ENCODE data around the gene WDHD1.

The WDHD1 gene

GRCh38 chr14:55057919-55058318 is 31.0 kb upstream of the WDHD1 start:
- no peak for TF ChIP-seq ZC3H10 (CRISPR knock-in tag; IDR thresholded peaks at IDR 0.05)
- no peak for TF ChIP-seq PATZ1 (CRISPR knock-in tag; IDR thresholded peaks at IDR 0.05; ENCODE audit: borderline replicate concordance)
- no peak for TF ChIP-seq ZNF70 (CRISPR knock-in tag; IDR thresholded peaks at IDR 0.05)
- no peak for TF ChIP-seq GLIS3 (CRISPR knock-in tag; IDR thresholded peaks at IDR 0.05)
- no peak for TF ChIP-seq CSRNP3 (CRISPR knock-in tag; IDR thresholded peaks at IDR 0.05)
- no peak for TF ChIP-seq ZNF8 (CRISPR knock-in tag; IDR thresholded peaks at IDR 0.05)
- TF ChIP-seq, protein P1, sequence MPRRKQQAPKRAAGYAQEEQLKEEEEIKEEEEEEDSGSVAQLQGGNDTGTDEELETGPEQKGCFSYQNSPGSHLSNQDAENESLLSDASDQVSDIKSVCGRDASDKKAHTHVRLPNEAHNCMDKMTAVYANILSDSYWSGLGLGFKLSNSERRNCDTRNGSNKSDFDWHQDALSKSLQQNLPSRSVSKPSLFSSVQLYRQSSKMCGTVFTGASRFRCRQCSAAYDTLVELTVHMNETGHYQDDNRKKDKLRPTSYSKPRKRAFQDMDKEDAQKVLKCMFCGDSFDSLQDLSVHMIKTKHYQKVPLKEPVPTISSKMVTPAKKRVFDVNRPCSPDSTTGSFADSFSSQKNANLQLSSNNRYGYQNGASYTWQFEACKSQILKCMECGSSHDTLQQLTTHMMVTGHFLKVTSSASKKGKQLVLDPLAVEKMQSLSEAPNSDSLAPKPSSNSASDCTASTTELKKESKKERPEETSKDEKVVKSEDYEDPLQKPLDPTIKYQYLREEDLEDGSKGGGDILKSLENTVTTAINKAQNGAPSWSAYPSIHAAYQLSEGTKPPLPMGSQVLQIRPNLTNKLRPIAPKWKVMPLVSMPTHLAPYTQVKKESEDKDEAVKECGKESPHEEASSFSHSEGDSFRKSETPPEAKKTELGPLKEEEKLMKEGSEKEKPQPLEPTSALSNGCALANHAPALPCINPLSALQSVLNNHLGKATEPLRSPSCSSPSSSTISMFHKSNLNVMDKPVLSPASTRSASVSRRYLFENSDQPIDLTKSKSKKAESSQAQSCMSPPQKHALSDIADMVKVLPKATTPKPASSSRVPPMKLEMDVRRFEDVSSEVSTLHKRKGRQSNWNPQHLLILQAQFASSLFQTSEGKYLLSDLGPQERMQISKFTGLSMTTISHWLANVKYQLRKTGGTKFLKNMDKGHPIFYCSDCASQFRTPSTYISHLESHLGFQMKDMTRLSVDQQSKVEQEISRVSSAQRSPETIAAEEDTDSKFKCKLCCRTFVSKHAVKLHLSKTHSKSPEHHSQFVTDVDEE (CRISPR knock-in tag; IDR thresholded peaks at IDR 0.05): no peak
- no peak for TF ChIP-seq TCF4 (CRISPR knock-in tag; IDR thresholded peaks at IDR 0.05; ENCODE audit: borderline replicate concordance)
- no peak for TF ChIP-seq OSR1 (CRISPR knock-in tag; IDR thresholded peaks at IDR 0.05)
- TF ChIP-seq ARNTL (CRISPR knock-in tag; IDR thresholded peaks at IDR 0.05; ENCODE audit: borderline replicate concordance, low read depth): no peak
- no peak for TF ChIP-seq ZNF565 (CRISPR knock-in tag; conservative IDR thresholded peaks at IDR 0.05; ENCODE audit: low read depth)
- no peak for TF ChIP-seq SNAI2 (CRISPR knock-in tag; IDR thresholded peaks at IDR 0.05)
- no peak for TF ChIP-seq BACH2 (CRISPR knock-in tag; IDR thresholded peaks at IDR 0.05; ENCODE audit: borderline replicate concordance)
- TF ChIP-seq ISL1 (CRISPR knock-in tag; IDR thresholded peaks at IDR 0.05): no peak
- TF ChIP-seq RARB (CRISPR knock-in tag; IDR thresholded peaks at IDR 0.05): no peak
- TF ChIP-seq CSDC2 (CRISPR knock-in tag; IDR thresholded peaks at IDR 0.05): no peak
- TF ChIP-seq ESRRG (CRISPR knock-in tag; IDR thresholded peaks at IDR 0.05): no peak
- TF ChIP-seq TOX (CRISPR knock-in tag; IDR thresholded peaks at IDR 0.05; ENCODE audit: borderline replicate concordance): no peak
- TF ChIP-seq POU6F1 (CRISPR knock-in tag; IDR thresholded peaks at IDR 0.05; ENCODE audit: borderline replicate concordance, low read depth): no peak
- ATAC-seq: no peak

GRCh38 chr14:55054098-55054497 is 27.2 kb upstream of the WDHD1 start:
- TF ChIP-seq RARB (CRISPR knock-in tag; IDR thresholded peaks at IDR 0.05): no peak
- no peak for TF ChIP-seq ISL1 (CRISPR knock-in tag; IDR thresholded peaks at IDR 0.05)
- no peak for TF ChIP-seq CSDC2 (CRISPR knock-in tag; IDR thresholded peaks at IDR 0.05)
- TF ChIP-seq ZNF8 (CRISPR knock-in tag; IDR thresholded peaks at IDR 0.05): no peak
- TF ChIP-seq, protein P1 (CRISPR knock-in tag; IDR thresholded peaks at IDR 0.05): no peak
- no peak for TF ChIP-seq GLIS3 (CRISPR knock-in tag; IDR thresholded peaks at IDR 0.05)
- TF ChIP-seq TCF4 (CRISPR knock-in tag; IDR thresholded peaks at IDR 0.05; ENCODE audit: borderline replicate concordance): no peak
- no peak for TF ChIP-seq SNAI2 (CRISPR knock-in tag; IDR thresholded peaks at IDR 0.05)
- TF ChIP-seq ZNF565 (CRISPR knock-in tag; conservative IDR thresholded peaks at IDR 0.05; ENCODE audit: low read depth): no peak
- TF ChIP-seq ARNTL (CRISPR knock-in tag; IDR thresholded peaks at IDR 0.05; ENCODE audit: borderline replicate concordance, low read depth): no peak
- no peak for ATAC-seq

Data from SK-N-SH treated with all-trans-retinoic acid at 6 μM for 48 hours (cell line).